SK-N-SH (cell line): ENCODE measurements around the gene ANKRD1. TPM values are rescaled to one million over a fixed set of nuclear protein-coding genes. Genes with fewer than 3 reads are reported as not detected.

Experiments
- CTCF ChIA-PET: fragments of 300-600, 350-600 bp; formaldehyde crosslinking; extraction: SDS; loops from one replicate; lab custom pipeline; 2021; lab: Yijun Ruan, JAX
- POLR2A ChIA-PET: fragments of 350-600 bp; sonication (Branson Sonifier 250); formaldehyde crosslinking; extraction: SDS; loops from one replicate; lab custom pipeline; 2020; ENCODE audit warnings: antibody characterized with exemption, inconsistent platforms; lab: Yijun Ruan, JAX
- DNase-seq: peaks from one replicate; pipeline ENCODE4 v3.0.0; 2012
- H2AFZ ChIP-seq: fragments of 200-600 bp; sonication (generic); 2 replicates; pipeline ENCODE4 v1.8.1; 2016; ENCODE audit warnings: antibody characterized with exemption, mild to moderate bottlenecking, low read depth
- H3F3A ChIP-seq: fragments of 200-600 bp; sonication (generic); replicated peaks from 2 replicates; pipeline ENCODE3; 2016; ENCODE audit warnings: antibody characterized with exemption, mild to moderate bottlenecking; ENCODE audit not compliant: insufficient read depth
- H3K27ac ChIP-seq, 2 experiments: fragments of 200-500 bp in 1 of 2; fragments of 200-600 bp in 1 of 2; sonication (Bioruptor generic) in 1 of 2; sonication (generic), shearing (Covaris generic) in 1 of 2; 2 replicates each; pipeline versions ENCODE4 v1.5.1 to v1.6.1; 2014 to 2016; ENCODE audit warnings: low read depth in 2 of 2, inconsistent platforms in 1 of 2, low read length in 1 of 2, mild to moderate bottlenecking in 1 of 2, mixed read lengths in 1 of 2
- H3K27me3 ChIP-seq: fragments of 200-600 bp; sonication (generic), shearing (Covaris generic); 2 replicates; pipeline ENCODE4 v1.6.1; 2016; ENCODE audit warnings: mixed run types; ENCODE audit not compliant: insufficient read depth
- H3K36me3 ChIP-seq, 2 experiments: fragments of 200-500 bp in 1 of 2; fragments of 200-600 bp in 1 of 2; sonication (Bioruptor generic) in 1 of 2; sonication (generic) in 1 of 2; replicated peaks in 1 of 2; 2 replicates each; pipeline versions ENCODE3 to v1.5.1; 2014 to 2016; ENCODE audit warnings: low read length in 1 of 2, mild to moderate bottlenecking in 1 of 2; ENCODE audit not compliant: insufficient read depth in 2 of 2, control insufficient read depth in 1 of 2
- H3K4me1 ChIP-seq, 2 experiments: fragments of 200-500 bp in 1 of 2; fragments of 200-600 bp in 1 of 2; sonication (Bioruptor generic) in 1 of 2; sonication (generic), shearing (Covaris generic) in 1 of 2; 2 replicates each; pipeline versions ENCODE4 v1.5.1 to v1.6.1; 2014 to 2016; ENCODE audit warnings: low read depth in 1 of 2, low read length in 1 of 2, mixed run types in 1 of 2; ENCODE audit not compliant: insufficient read depth in 2 of 2, control insufficient read depth in 1 of 2
- H3K4me2 ChIP-seq: fragments of 200-600 bp; sonication (generic), shearing (Covaris generic); 2 replicates; pipeline ENCODE4 v1.6.1; 2017; ENCODE audit warnings: mixed run types
- H3K4me3 ChIP-seq, 2 experiments: fragments of 200-500 bp in 1 of 2; fragments of 200-600 bp in 1 of 2; sonication (Bioruptor generic) in 1 of 2; sonication (generic), shearing (Covaris generic) in 1 of 2; 2 replicates each; pipeline versions ENCODE4 v1.5.1 to v1.8.1; 2014 to 2016; ENCODE audit warnings: low read depth in 2 of 2, inconsistent platforms in 1 of 2, low read length in 1 of 2, mild to moderate bottlenecking in 1 of 2, mixed read lengths in 1 of 2, moderate library complexity in 1 of 2
- H3K79me2 ChIP-seq: fragments of 200-600 bp; sonication (generic); 2 replicates; pipeline ENCODE4 v1.8.1; 2017; ENCODE audit warnings: mild to moderate bottlenecking; ENCODE audit not compliant: insufficient read depth
- H3K9ac ChIP-seq: fragments of 200-600 bp; sonication (generic); 2 replicates; pipeline ENCODE4 v1.6.1; 2017; ENCODE audit warnings: mixed run types
- H3K9me2 ChIP-seq: fragments of 200-600 bp; sonication (generic); 2 replicates; pipeline ENCODE4 v1.6.1; 2017; ENCODE audit warnings: mixed run types
- H3K9me3 ChIP-seq: fragments of 200-600 bp; sonication (generic); 2 replicates; pipeline ENCODE4 v1.6.1; 2017; ENCODE audit warnings: mixed run types, mild to moderate bottlenecking, moderate library complexity
- H4K20me1 ChIP-seq: fragments of 200-600 bp; sonication (generic); 2 replicates; pipeline ENCODE4 v1.6.1; 2017; ENCODE audit warnings: mild to moderate bottlenecking, mixed run types; ENCODE audit not compliant: insufficient read depth
- CHD2 ChIP-seq: fragments of 150-350 bp; IDR thresholded peaks from 2 replicates; pipeline ENCODE4 v1.6.1; 2018; ENCODE audit warnings: low read length; ENCODE audit not compliant: partially characterized antibody
- CTCF ChIP-seq: fragments of 200-600 bp; sonication (generic); IDR thresholded peaks from 2 replicates; pipeline ENCODE4 v1.6.1; 2017; ENCODE audit warnings: antibody characterized with exemption, mild to moderate bottlenecking, moderate library complexity
- ELF1 ChIP-seq: IDR thresholded peaks from 2 replicates; pipeline ENCODE4 v1.4.0; 2012
- EP300 ChIP-seq, 2 experiments: IDR thresholded peaks; 2 replicates each; pipeline versions ENCODE4 v1.4.0 to v1.6.1; 2012; ENCODE audit warnings: borderline replicate concordance in 1 of 2, low read depth in 1 of 2, low read length in 1 of 2
- EZH2phosphoT487 ChIP-seq: fragments of 200-600 bp; sonication (generic); IDR thresholded peaks from 2 replicates; pipeline ENCODE4 v1.6.1; 2017; ENCODE audit warnings: low read depth, mixed run types, mild to moderate bottlenecking, antibody characterized with exemption, moderate library complexity, borderline replicate concordance
- GABPA ChIP-seq: IDR thresholded peaks from 2 replicates; pipeline ENCODE4 v1.4.0; 2012; ENCODE audit warnings: low read depth, mild to moderate bottlenecking
- JUND ChIP-seq: IDR thresholded peaks from 2 replicates; pipeline ENCODE4 v1.4.0; 2012
- MAX ChIP-seq: IDR thresholded peaks from 2 replicates; pipeline ENCODE4 v1.4.0; 2012; ENCODE audit warnings: low read depth
- NFIC ChIP-seq: IDR thresholded peaks from 2 replicates; pipeline ENCODE4 v1.4.0; 2012; ENCODE audit warnings: borderline replicate concordance
- PBX3 ChIP-seq: IDR thresholded peaks from 2 replicates; pipeline ENCODE4; 2012
- RAD21 ChIP-seq: IDR thresholded peaks from 2 replicates; pipeline ENCODE4 v1.6.1; 2012; ENCODE audit warnings: mild to moderate bottlenecking, low read length
- RCOR1 ChIP-seq: fragments of 150-350 bp; IDR thresholded peaks from 2 replicates; pipeline ENCODE4 v1.6.1; 2017; ENCODE audit warnings: antibody characterized with exemption, low read length
- REST ChIP-seq: IDR thresholded peaks from 2 replicates; pipeline ENCODE4 v1.6.1; 2012; ENCODE audit warnings: mild to moderate bottlenecking, low read depth, low read length, moderate library complexity
- RFX5 ChIP-seq: IDR thresholded peaks from 2 replicates; pipeline ENCODE4 v1.6.1; 2012; ENCODE audit warnings: mild to moderate bottlenecking, improper control_type of control experiment, low read length
- RXRA ChIP-seq: IDR thresholded peaks from 2 replicates; pipeline ENCODE4 v1.4.0; 2012; ENCODE audit warnings: low read depth, mild to moderate bottlenecking, borderline replicate concordance
- SIN3A ChIP-seq: IDR thresholded peaks from 2 replicates; pipeline ENCODE4 v1.6.1; 2012; ENCODE audit warnings: low read depth, mild to moderate bottlenecking, low read length, moderate library complexity, borderline replicate concordance
- TEAD4 ChIP-seq: IDR thresholded peaks from 2 replicates; pipeline ENCODE4 v1.4.0; 2012; ENCODE audit warnings: mild to moderate bottlenecking, borderline replicate concordance; ENCODE audit not compliant: insufficient read depth
- USF2 ChIP-seq: fragments of 150-350 bp; IDR thresholded peaks from 2 replicates; pipeline ENCODE4 v1.6.1; 2017; ENCODE audit warnings: antibody characterized with exemption, low read length, low read depth, borderline replicate concordance
- YY1 ChIP-seq: IDR thresholded peaks from 2 replicates; pipeline ENCODE4 v1.4.0; 2012; ENCODE audit warnings: low read depth, mild to moderate bottlenecking
- WGBS: methylation state at CpG from one replicate; pipeline ENCODE4 v1.1.6; 2017; ENCODE audit warnings: low lambda C conversion rate; 5-methylcytosine and 5-hydroxymethylcytosine counted together
- polyA plus RNA-seq, 3 experiments: library from polyadenylated mRNA; depleted of rRNA; stranded (reverse); fragments of >200 nt; gene quantifications; 2 replicates each; pipeline ENCODE4 v1.2.3, GENCODE V29; 2012

ANKRD1 gene
- polyA plus RNA-seq, 1 of the 3 experiments (the other 2 are of a cell fraction), result 41.7 TPM

GRCh38 chr10:90924552-90924951 lies 3.7 kb upstream of the ANKRD1 start:
- Histone ChIP-seq H3K4me2 (no peak overlapping the region), H3K4me3 (no peak overlapping the region), H3K36me3 (no peaks in the 10 kb centered on the region), H4K20me1 (no peaks in the 10 kb centered on the region), H2AFZ (no peak overlapping the region)
- POLR2A ChIA-PET, result no interaction called here
- WGBS, result 98% methylated on average over 3 of the region's 3 CpGs
- no peak for TF ChIP-seq ELF1
- no peak for TF ChIP-seq GABPA
- TF ChIP-seq PBX3, result no peak
- no peak for TF ChIP-seq CTCF
- TF ChIP-seq RFX5, result no peak
- TF ChIP-seq RXRA, result no peak
- no peak for TF ChIP-seq SIN3A
- TF ChIP-seq RCOR1, result no peak
- no peak for TF ChIP-seq MAX
- no peak for TF ChIP-seq EP300 (IDR thresholded peaks at IDR 0.05; ENCODE audit: borderline replicate concordance in 1 of 2, low read depth in 1 of 2, low read length in 1 of 2)
- no peak for TF ChIP-seq EZH2phosphoT487
- TF ChIP-seq YY1, result no peak
- TF ChIP-seq, all 33 proteins: peak for 0
- H3K9me3 ChIP-seq, result no peaks in the 10 kb centered on the region
- H3K9ac ChIP-seq, result no peak overlapping the region
- H3K27me3 ChIP-seq, result no peaks in the 10 kb centered on the region
- H3K27ac ChIP-seq, result no peak overlapping the region
- DNase-seq, result no peak
- H3F3A ChIP-seq, result peaks cover 25% of the 10 kb centered on the region
- H3K9me2 ChIP-seq, result no peaks in the 10 kb centered on the region
- CTCF ChIA-PET, result interaction anchor here (1.6 kb wide), 1 partner anchor 327 kb away, joined by 6 read pairs; no protein-coding TSS in a partner anchor
- peaks cover 11% of the 10 kb centered on the region; the same call in 1 of the 2 replicates for H3K79me2 ChIP-seq
- peaks cover 0 to 12% of the 10 kb centered on the region in 2 experiments; a peak in 3 of 4 replicates for H3K4me1 ChIP-seq

GRCh38 chr10:90923111-90923731 lies 2.3 kb upstream of the ANKRD1 start:
- Histone ChIP-seq H3K79me2 (peaks cover 11% of the 10 kb centered on the region; the same call in 1 of the 2 replicates), H3K36me3 (peaks cover 0 to 3% of the 10 kb centered on the region in 2 experiments), H3K4me1 (peaks cover 0 to 7% of the 10 kb centered on the region in 2 experiments; a peak in 2 of 4 replicates), H3K9ac (no peak overlapping the region), H3K9me2 (no peaks in the 10 kb centered on the region), H3K9me3 (no peaks in the 10 kb centered on the region), H3K27me3 (no peaks in the 10 kb centered on the region), H2AFZ (no peak overlapping the region; the same call in 1 of the 2 replicates), H3K27ac (no peak overlapping the region), H3F3A (peaks cover 17% of the 10 kb centered on the region), H4K20me1 (no peaks in the 10 kb centered on the region), H3K4me3 (no peak overlapping the region), H3K4me2 (no peak overlapping the region)
- no peak for DNase-seq
- 59% methylated on average over 2 of the region's 2 CpGs for WGBS
- CTCF ChIA-PET, result interaction anchor here (1.0 to 2.0 kb wide), 3 partner anchors 10 to 328 kb away, joined by 3 to 10 read pairs (median 6); no protein-coding TSS in a partner anchor
- POLR2A ChIA-PET, result no interaction called here
- no peak for TF ChIP-seq JUND
- TF ChIP-seq CHD2, result no peak
- no peak for TF ChIP-seq RAD21
- TF ChIP-seq USF2, result no peak
- no peak for TF ChIP-seq REST
- no peak for TF ChIP-seq PBX3
- no peak for TF ChIP-seq TEAD4
- no peak for TF ChIP-seq NFIC
